IMR-90 (cell line): Measurements from ENCODE around the gene OTOL1.
"Not testable (repeated sequence)": the region's sequence is repeated elsewhere in the genome, so short reads cannot be mapped to it uniquely, and the experiment has no call there.

ENCODE experiments used
- FOS ChIP-seq: fragments of 150-350 bp; IDR thresholded peaks from 2 replicates; pipeline ENCODE4 v1.6.1; 2016; ENCODE audit warnings: low read depth, low read length
- MXI1 ChIP-seq: IDR thresholded peaks from 2 replicates; pipeline ENCODE4 v1.6.1; 2012; ENCODE audit warnings: low read depth, mild to moderate bottlenecking, low read length, moderate library complexity, borderline replicate concordance
- POLR2A ChIP-seq: IDR thresholded peaks from 2 replicates; pipeline ENCODE4 v1.6.1; 2012; ENCODE audit warnings: mild to moderate bottlenecking, low read depth, low read length
- RAD21 ChIP-seq: IDR thresholded peaks from 2 replicates; pipeline ENCODE4 v1.6.1; 2012; ENCODE audit warnings: low read length, improper control_type of control experiment
- RFX5 ChIP-seq: IDR thresholded peaks from 2 replicates; pipeline ENCODE4 v1.8.0; 2012; ENCODE audit warnings: low read depth, mild to moderate bottlenecking, low read length, moderate library complexity
- TF ChIP-seq, protein P1 (sequence below): conservative IDR thresholded peaks from 2 replicates; pipeline ENCODE4 v1.5.1; 2012; ENCODE audit warnings: mild to moderate bottlenecking, low read depth, low read length, improper control_type of control experiment
- TF ChIP-seq, protein P2 (sequence below): fragments of 150-350 bp; IDR thresholded peaks from 2 replicates; pipeline ENCODE4 v1.6.1; 2016; ENCODE audit warnings: low read depth, mild to moderate bottlenecking, low read length, moderate library complexity, borderline replicate concordance

DNA sequence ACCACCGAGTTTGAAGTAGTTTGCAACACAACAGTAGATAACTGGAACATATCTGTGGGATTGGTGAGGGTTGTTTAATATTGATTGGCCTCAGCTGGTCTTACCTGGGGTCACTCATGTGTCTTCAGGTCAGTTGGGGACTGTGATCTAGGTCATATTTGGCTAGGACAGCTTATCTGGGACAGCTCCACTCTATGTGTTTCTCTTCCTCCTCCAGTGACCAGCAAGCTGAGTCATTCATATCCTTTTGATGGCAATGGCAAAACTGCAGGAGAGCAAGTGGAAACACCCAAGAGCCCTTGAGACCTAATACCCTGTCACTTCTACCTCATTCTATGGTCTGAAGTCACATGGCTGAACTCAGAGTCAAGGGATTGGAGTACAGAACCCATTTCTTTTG, 5.8 kb upstream of the OTOL1 start:
- not testable (repeated sequence) for TF ChIP-seq RAD21, MXI1, RFX5, FOS, POLR2A
- TF ChIP-seq, protein P1, sequence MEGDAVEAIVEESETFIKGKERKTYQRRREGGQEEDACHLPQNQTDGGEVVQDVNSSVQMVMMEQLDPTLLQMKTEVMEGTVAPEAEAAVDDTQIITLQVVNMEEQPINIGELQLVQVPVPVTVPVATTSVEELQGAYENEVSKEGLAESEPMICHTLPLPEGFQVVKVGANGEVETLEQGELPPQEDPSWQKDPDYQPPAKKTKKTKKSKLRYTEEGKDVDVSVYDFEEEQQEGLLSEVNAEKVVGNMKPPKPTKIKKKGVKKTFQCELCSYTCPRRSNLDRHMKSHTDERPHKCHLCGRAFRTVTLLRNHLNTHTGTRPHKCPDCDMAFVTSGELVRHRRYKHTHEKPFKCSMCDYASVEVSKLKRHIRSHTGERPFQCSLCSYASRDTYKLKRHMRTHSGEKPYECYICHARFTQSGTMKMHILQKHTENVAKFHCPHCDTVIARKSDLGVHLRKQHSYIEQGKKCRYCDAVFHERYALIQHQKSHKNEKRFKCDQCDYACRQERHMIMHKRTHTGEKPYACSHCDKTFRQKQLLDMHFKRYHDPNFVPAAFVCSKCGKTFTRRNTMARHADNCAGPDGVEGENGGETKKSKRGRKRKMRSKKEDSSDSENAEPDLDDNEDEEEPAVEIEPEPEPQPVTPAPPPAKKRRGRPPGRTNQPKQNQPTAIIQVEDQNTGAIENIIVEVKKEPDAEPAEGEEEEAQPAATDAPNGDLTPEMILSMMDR = not testable (repeated sequence)
- TF ChIP-seq, protein P2, sequence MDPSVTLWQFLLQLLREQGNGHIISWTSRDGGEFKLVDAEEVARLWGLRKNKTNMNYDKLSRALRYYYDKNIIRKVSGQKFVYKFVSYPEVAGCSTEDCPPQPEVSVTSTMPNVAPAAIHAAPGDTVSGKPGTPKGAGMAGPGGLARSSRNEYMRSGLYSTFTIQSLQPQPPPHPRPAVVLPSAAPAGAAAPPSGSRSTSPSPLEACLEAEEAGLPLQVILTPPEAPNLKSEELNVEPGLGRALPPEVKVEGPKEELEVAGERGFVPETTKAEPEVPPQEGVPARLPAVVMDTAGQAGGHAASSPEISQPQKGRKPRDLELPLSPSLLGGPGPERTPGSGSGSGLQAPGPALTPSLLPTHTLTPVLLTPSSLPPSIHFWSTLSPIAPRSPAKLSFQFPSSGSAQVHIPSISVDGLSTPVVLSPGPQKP = not testable (repeated sequence)
